ENCODE data around the gene FGR. TPM values are rescaled to one million over a fixed set of nuclear protein-coding genes. Genes with fewer than 3 reads are reported as not detected.

Gene FGR
- total RNA-seq, 1 donor from 2014 or later = 0.25 TPM

DNA sequence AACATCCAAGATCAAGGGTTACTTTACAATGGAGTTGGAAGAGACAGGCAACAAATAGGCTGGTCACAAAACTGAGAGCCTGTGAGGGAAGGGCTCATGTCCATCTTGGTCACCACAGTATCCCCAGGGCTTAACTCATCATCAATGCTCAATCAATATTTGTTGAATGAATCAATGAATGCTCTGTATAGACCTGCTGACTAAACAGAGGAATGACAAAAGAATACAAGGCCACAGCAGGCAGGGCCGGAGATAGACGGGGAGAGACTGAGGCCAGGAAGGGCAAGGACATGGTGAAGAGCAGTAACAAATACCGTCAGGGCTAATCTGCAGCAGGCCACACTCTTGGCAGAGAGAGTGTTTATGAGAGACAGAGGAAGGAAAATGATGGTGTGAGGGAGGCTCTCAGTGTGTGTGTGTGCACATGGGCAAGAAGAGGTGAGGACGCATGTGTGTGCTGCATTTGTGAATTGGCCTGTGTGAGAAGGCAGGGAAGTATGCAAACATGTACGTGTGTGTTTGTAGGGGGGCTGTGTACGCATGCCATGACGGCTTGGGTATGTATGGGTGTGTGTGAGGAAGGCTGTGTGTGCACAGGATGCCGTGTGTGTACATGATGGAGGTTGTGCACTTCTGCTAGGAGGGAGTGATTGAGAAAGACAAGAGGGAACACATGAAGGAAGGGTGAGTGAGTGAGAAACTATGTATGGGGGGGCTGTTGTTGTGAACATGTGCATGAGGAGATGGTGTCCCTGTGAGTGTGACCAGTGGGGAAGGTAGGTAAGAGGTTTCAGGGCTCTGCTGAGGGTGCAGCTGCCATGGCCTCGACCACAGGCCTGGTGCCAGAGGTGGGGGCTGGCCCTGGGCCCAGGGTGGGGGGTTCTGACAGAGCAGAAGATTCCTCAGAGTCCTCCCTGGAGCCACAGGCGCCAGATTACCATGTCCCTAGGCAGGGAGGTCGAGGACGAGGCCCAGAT is 46.4 kb downstream of the FGR start:
- H3K27me3 Mint-ChIP-seq (ENCODE audit: low read depth) = no peaks in the 10 kb centered on the region
- no peak overlapping the region for H3K4me3 Mint-ChIP-seq (ENCODE audit: low read depth)
- no peaks in the 10 kb centered on the region for H3K4me1 Mint-ChIP-seq (ENCODE audit: low read depth)
- intact Hi-C loops (cut with micrococcal nuclease) = no loop called here
- no peaks in the 10 kb centered on the region for H3K36me3 Mint-ChIP-seq (ENCODE audit: low read depth)
- H3K9me3 Mint-ChIP-seq = no peaks in the 10 kb centered on the region
- H3K27ac Mint-ChIP-seq = no peak overlapping the region
- DNase-seq (ENCODE audit: low spot score) = no peak

DNA sequence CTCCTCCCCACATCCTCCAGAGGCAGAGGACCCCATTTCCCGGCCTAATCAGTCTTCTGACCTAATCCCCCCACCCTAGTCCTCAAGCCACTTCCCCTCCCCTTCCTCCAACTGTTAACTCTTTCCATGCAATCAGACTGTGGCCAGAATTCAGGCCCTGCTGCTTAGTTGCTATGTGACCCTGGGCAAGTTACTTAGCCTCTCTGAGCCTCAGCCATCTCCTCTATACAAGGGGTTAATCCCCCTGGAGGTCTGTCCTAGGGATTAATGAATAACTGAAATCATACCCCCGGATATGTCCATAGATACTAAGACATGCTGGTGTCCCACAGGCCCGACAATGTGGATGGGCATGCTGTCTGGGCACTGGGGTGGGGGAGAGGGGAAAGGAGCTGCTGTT is 49.3 kb downstream of the FGR start:
- no peaks in the 10 kb centered on the region for H3K9me3 Mint-ChIP-seq
- DNase-seq (ENCODE audit: low spot score) = no peak
- no peak overlapping the region for H3K4me3 Mint-ChIP-seq (ENCODE audit: low read depth)
- H3K27ac Mint-ChIP-seq = no peak overlapping the region
- H3K27me3 Mint-ChIP-seq (ENCODE audit: low read depth) = no peaks in the 10 kb centered on the region
- no peaks in the 10 kb centered on the region for H3K4me1 Mint-ChIP-seq (ENCODE audit: low read depth)
- intact Hi-C loops (cut with micrococcal nuclease) = no loop called here
- no peaks in the 10 kb centered on the region for H3K36me3 Mint-ChIP-seq (ENCODE audit: low read depth)

DNA sequence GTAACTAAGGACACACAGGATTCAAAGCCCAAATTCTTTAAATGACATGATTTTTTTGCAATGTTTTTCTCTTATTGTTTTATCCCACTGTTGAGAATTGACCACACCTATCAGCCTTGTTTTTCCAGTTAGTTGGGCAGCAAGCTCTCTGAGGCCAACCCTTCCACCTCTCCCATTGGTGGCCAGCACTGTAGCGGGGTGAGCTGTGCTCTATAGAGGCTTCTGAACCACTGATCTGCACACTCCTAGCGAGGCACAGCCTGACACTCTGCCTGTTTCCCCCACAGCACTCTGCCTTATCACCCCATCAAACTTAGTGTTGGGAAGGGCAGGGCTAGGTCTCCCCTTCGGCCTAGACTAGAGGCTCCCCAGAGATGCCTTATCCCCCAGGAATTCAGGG is 50.5 kb downstream of the FGR start:
- no peaks in the 10 kb centered on the region for H3K9me3 Mint-ChIP-seq
- intact Hi-C loops (cut with micrococcal nuclease) = no loop called here
- no peaks in the 10 kb centered on the region for H3K36me3 Mint-ChIP-seq (ENCODE audit: low read depth)
- DNase-seq (ENCODE audit: low spot score) = no peak
- H3K27me3 Mint-ChIP-seq (ENCODE audit: low read depth) = no peaks in the 10 kb centered on the region
- H3K4me1 Mint-ChIP-seq (ENCODE audit: low read depth) = peaks cover 2% of the 10 kb centered on the region
- H3K27ac Mint-ChIP-seq = no peak overlapping the region
- H3K4me3 Mint-ChIP-seq (ENCODE audit: low read depth) = no peak overlapping the region

DNA sequence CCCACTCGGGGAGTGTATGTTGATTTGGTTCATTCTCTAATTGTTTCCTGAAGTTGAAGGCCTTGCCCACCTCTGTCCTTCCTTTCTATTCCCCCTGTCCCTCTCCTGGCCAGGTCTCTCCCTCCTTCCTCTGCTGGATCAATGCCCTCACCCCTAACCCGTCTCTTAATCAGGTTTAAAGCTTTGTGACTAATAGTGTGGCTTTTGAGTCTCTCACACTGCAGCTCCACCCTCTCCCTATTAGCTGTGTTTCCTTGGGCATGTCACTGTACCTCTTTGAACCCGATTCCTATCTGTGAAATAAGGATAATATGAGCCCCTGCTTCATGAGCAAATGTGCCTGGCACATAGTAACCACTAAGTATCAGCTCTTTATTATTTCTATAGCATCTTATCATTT is 51.5 kb downstream of the FGR start:
- H3K27ac Mint-ChIP-seq = no peak overlapping the region
- H3K4me1 Mint-ChIP-seq (ENCODE audit: low read depth) = peaks cover 6% of the 10 kb centered on the region
- intact Hi-C loops (cut with micrococcal nuclease) = no loop called here
- no peaks in the 10 kb centered on the region for H3K27me3 Mint-ChIP-seq (ENCODE audit: low read depth)
- no peak overlapping the region for H3K4me3 Mint-ChIP-seq (ENCODE audit: low read depth)
- H3K36me3 Mint-ChIP-seq (ENCODE audit: low read depth) = no peaks in the 10 kb centered on the region
- no peak for DNase-seq (ENCODE audit: low spot score)
- H3K9me3 Mint-ChIP-seq = no peaks in the 10 kb centered on the region

DNA sequence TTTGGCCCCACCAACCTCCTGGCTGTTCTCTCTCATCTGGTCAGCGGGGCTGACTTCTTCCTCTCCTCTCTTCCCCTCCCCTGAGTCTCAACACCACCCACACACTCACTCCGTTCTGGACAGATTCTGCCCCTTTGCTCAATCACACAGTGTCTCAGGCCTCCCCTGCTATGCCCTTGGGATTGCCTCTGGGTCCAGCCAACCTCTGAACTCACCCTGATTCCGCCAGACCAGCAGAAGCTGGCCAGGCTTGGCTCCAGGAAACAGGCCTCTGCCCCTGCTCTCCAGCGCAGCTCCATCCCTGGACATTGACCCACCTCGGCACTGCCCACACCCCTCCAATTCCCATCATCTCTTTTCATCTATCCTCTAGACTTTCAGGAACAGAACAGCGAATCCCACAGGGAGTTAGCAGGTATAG is 53.2 kb downstream of the FGR start:
- Mint-ChIP-seq H3K4me1 (ENCODE audit: low read depth) (peaks cover 6% of the 10 kb centered on the region), H3K27ac (no peak overlapping the region), H3K9me3 (no peaks in the 10 kb centered on the region), H3K4me3 (ENCODE audit: low read depth) (no peak overlapping the region), H3K36me3 (ENCODE audit: low read depth) (no peaks in the 10 kb centered on the region), H3K27me3 (ENCODE audit: low read depth) (peaks cover 2% of the 10 kb centered on the region)
- no peak for DNase-seq (ENCODE audit: low spot score)
- intact Hi-C loops (cut with micrococcal nuclease) = no loop called here

DNA sequence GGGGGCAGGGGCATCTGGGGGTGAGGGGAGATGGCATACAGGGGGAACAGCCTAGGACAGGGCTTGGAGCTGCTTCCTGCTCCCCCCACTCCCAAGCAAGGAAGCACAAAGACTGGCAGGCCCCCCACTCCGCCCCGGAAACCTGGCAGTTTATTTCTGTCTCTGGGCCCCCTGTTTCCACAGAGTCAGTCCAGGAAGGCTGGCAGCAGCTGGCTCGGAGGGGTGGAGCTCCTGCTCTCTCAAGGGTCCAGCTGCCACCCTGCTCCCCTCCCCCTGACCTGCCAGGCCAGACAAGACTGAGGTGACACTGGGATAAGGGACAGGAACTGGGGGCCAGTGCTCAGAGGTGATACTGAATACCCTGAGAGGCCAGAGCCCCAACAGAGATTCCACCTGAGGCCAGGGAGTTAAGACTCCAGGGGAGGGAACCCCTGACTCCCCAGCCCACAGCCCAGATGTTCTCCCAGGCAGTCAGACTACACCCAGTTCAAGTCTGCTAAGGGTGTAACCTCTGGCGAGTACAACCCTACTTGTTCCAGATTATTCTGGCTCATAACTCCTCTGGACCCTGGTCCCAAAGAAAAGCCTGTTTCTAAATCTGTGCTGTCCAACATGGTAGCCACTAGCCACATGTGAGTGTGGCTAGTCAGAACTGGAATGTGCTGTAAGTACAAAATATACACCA is 57.3 kb downstream of the FGR start:
- Mint-ChIP-seq H3K36me3 (ENCODE audit: low read depth) (peaks cover 3% of the 10 kb centered on the region), H3K4me1 (ENCODE audit: low read depth) (peaks cover 7% of the 10 kb centered on the region)
- intact Hi-C loops (cut with micrococcal nuclease) = no loop called here

DNA sequence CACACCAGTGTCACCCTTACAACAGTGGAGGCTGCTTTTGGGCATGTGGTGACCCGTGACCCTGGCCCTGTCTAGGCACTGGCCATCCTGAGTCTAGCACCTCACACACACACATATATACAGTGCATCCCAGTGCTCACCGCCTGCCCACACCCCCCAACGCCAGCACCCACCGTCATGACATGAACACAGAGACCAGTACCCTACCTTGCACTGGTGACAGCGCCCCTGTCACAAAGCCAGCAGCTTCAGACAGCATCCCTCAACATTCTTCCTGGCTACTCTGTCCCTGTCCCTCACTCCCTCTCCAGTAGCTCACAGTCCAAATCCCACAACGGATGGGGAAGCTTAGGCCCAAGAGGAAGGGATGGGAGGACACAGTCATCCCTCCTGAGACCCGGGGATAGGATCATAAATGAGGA is 58.2 kb downstream of the FGR start:
- intact Hi-C loops (cut with micrococcal nuclease) = no loop called here
- Mint-ChIP-seq H3K27me3 (ENCODE audit: low read depth) (peaks cover 15% of the 10 kb centered on the region), H3K9me3 (no peaks in the 10 kb centered on the region), H3K4me3 (ENCODE audit: low read depth) (no peak overlapping the region), H3K36me3 (ENCODE audit: low read depth) (peaks cover 3% of the 10 kb centered on the region), H3K27ac (no peak overlapping the region), H3K4me1 (ENCODE audit: low read depth) (peaks cover 8% of the 10 kb centered on the region)
- no peak for DNase-seq (ENCODE audit: low spot score)

More for the DNA sequence above, 57.3 kb downstream of the FGR start:
- DNase-seq (ENCODE audit: low spot score) = no peak
- Mint-ChIP-seq H3K27me3 (ENCODE audit: low read depth) (peaks cover 15% of the 10 kb centered on the region), H3K27ac (no peak overlapping the region), H3K9me3 (no peaks in the 10 kb centered on the region), H3K4me3 (ENCODE audit: low read depth) (no peak overlapping the region)

DNA sequence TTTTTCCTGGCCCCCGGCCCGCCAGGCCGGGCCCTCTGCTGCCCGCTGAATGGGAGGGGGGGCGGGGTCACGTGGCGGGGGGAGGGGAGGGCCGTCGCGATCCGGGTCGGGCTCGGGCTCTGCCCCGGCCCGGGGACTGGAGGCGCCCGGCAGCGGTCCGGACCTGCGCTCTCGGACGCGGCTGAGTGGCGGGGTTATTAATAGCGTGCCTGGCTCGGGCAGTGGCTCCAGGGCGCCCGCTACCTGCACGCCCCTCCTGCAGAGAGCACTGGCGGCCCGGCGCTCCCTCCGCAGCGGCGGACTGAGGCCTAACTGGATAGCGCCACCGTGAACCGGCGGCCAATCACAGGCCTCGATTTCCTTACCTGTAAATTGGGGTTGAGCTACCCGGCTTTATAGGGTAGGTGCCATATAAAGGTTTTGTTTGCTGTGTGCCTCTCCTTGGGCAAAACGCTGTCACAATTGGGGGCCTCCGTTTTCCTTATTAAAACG is 59.1 kb downstream of the FGR start:
- no peak for DNase-seq (ENCODE audit: low spot score)
- Mint-ChIP-seq H3K4me1 (ENCODE audit: low read depth) (peaks cover 8% of the 10 kb centered on the region), H3K9me3 (no peaks in the 10 kb centered on the region), H3K4me3 (ENCODE audit: low read depth) (no peak overlapping the region), H3K36me3 (ENCODE audit: low read depth) (peaks cover 3% of the 10 kb centered on the region), H3K27ac (no peak overlapping the region), H3K27me3 (ENCODE audit: low read depth) (peaks cover 15% of the 10 kb centered on the region)
- intact Hi-C loops (cut with micrococcal nuclease) = no loop called here

DNA sequence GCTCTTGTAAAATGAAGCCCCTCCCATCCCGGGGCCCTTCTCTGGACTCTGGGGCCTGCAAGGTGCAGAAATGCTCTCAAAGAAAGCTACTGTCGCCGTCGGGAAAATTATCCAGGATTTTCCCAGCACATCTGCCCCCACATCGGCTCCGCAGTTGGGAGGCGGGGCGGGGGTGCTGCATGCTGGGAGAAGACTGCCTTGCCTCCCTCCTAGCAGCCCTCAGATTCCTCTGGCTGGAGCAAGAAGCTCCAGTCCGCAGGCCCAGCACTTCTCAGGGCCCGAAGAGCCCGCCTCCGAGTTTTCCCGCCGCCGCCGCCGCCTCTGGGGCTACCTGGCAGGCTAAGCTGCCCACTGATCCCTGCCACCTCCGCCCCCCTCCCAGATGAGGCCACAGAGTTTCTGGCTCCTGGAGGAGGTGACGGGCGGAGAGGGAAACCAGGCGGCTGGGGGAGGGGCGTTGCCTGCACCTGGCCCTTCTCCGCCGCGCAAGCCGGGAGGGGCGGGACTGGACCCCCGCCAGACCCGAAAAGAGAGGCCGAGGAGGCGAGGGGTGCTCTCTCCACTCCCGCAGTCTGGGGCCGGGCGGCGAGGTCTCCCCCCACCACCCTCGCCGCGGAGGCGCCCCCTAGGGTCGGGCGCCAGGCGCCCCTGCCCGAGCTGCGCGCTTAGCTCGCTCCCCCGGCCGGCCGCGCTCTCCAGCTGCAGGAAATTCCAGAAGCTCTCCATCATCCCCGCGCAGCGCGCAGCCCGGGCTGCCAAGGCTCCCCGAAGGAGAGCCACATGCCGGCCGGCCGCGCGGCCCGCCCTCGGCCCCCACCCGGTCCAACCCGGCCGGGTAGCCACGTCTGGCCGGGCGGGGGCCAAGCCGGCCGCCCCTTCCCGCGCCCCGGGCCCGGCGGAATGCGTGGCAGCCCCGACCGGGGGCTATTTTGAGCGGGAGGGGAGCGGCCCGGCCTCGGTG is 59.8 kb downstream of the FGR start:
- H3K27me3 Mint-ChIP-seq (ENCODE audit: low read depth) = peaks cover 15% of the 10 kb centered on the region
- H3K9me3 Mint-ChIP-seq = no peaks in the 10 kb centered on the region
- H3K36me3 Mint-ChIP-seq (ENCODE audit: low read depth) = peaks cover 3% of the 10 kb centered on the region
- intact Hi-C loops (cut with micrococcal nuclease) = no loop called here
- H3K27ac Mint-ChIP-seq = no peak overlapping the region
- DNase-seq (ENCODE audit: low spot score) = no peak
- H3K4me3 Mint-ChIP-seq (ENCODE audit: low read depth) = no peak overlapping the region
- peaks cover 6% of the 10 kb centered on the region for H3K4me1 Mint-ChIP-seq (ENCODE audit: low read depth)

DNA sequence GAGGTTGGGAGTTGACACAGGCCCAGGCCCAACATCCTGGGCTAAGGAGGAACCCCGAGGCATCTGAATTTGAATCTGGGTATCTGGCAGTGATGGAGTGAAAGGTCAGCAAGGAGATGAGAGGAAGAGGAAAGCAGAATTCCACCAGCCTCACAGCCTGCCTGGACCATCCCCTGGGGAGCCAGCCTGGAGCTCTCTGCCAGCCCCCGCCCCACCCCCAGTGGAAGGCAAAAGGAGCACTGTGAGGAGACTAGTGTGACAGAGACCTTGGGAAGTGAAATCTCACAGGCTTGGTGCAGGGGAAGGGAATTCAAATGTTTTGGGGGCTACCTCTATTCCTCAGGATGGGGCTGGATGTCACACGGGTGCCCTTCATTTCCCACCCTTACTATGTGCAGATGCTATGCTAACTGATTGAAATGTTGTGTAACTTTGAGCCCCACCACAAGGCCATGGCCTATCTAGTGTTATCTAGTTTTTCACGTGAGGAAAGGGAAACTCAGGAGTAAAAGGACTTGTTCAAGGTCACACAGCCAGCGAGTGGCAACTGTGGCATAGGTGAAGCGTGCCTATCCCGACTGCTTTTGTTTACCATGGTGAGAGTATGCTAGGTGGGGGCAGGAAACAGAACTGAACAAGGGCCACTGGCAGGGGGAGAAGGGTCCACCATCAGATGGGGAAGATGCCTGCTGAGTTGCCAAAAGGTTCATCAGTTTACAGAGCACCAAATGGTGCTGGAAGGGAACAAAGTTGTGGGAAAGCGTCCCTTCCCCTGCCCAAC is 60.8 kb downstream of the FGR start:
- DNase-seq (ENCODE audit: low spot score) = no peak
- Mint-ChIP-seq H3K27me3 (ENCODE audit: low read depth) (peaks cover 15% of the 10 kb centered on the region), H3K9me3 (no peaks in the 10 kb centered on the region), H3K27ac (no peak overlapping the region), H3K4me1 (ENCODE audit: low read depth) (peaks cover 6% of the 10 kb centered on the region), H3K36me3 (ENCODE audit: low read depth) (peaks cover 3% of the 10 kb centered on the region), H3K4me3 (ENCODE audit: low read depth) (no peak overlapping the region)
- intact Hi-C loops (cut with micrococcal nuclease) = no loop called here

DNA sequence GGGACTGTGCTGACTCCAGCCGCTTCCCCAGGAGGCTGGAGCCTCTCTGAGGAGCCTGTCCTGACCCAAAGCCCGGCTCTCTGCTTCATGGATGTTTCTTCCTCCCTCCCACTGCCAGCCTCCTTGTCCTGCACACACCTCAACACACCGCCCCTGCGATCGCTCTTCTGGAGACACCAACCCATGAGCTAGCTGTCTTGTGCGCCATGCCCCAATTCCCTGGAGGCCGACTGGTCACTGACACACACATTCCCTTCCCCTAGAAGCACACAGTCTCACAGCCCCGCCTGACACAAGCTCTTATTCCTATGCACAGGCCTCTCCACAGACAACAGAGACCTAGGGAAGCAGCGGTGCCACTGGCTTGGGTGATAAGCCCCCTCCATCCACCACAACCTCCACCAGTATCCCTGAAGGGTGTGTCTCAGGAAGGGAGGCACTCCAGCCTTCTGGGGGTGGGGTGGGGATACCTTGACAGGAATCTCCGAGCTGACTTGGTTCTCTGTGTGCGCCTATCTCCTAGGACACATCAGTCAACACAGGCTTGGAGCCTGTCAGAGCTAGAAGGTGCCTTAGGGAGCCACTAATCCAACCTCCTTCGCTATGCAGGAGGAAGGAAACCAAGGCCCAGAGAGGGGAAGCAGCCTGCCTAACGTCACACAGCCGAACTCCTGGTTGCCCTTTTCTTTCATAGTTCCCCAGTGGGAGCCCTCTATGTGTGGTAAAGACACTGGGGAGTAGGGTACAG is 62.1 kb downstream of the FGR start:
- Mint-ChIP-seq H3K36me3 (ENCODE audit: low read depth) (peaks cover 3% of the 10 kb centered on the region), H3K4me3 (ENCODE audit: low read depth) (no peak overlapping the region), H3K9me3 (no peaks in the 10 kb centered on the region), H3K27me3 (ENCODE audit: low read depth) (peaks cover 15% of the 10 kb centered on the region), H3K4me1 (ENCODE audit: low read depth) (peaks cover 11% of the 10 kb centered on the region), H3K27ac (no peak overlapping the region)
- intact Hi-C loops (cut with micrococcal nuclease) = no loop called here
- DNase-seq (ENCODE audit: low spot score) = no peak

All from activated T-helper 2 cell treated with anti-CD3 and anti-CD28 coated beads, Interferon-gamma antibody, Interleukin-2, Interleukin-4, amounts not matched to agents 10 μg/mL and 5 μg/mL and 100 μg/mL, durations not matched to agents 14 hours and 24 hours and 36 hours (primary cell).